IMR-90 (cell line): ENCODE measurements around the gene TFE3. TPM values are rescaled to one million over a fixed set of nuclear protein-coding genes. Genes with fewer than 3 reads are reported as not detected.

Source experiments
- ATAC-seq: fragments of 200-7000 bp; cut with Tn5 transposase; 2 replicates; pipeline ENCODE4 v1.9.1; 2020; ENCODE audit warnings: low read depth, mild to moderate bottlenecking, moderate library complexity
- BruUV-seq: library from RNA; stranded (reverse); fragments of 400-500 nt; replicated peaks from 2 replicates; lab custom pipeline; 2021; lab: Mats Ljungman, UMichigan
- CTCF ChIA-PET: fragments of 300-600 bp; formaldehyde crosslinking; extraction: SDS; loops from one replicate; lab custom pipeline; 2021; ENCODE audit warnings: antibody characterized with exemption; lab: Yijun Ruan, JAX
- POLR2A ChIA-PET: fragments of 300-600 bp; sonication (Branson Sonifier 250); formaldehyde crosslinking; loops from one replicate; lab custom pipeline; 2022; ENCODE audit warnings: antibody characterized with exemption; ENCODE audit not compliant: unreplicated experiment; lab: Charles Lee
- DNase-seq: peaks from one replicate; pipeline ENCODE4 v3.0.0; 2013
- H2AFZ ChIP-seq: replicated peaks from 2 replicates; pipeline ENCODE3; 2013; ENCODE audit warnings: low read length, mild to moderate bottlenecking; ENCODE audit not compliant: poor library complexity
- H2AK5ac ChIP-seq: 2 replicates; pipeline ENCODE4 v1.6.1; 2013; ENCODE audit warnings: low read depth, low read length, inconsistent platforms
- H2AK9ac ChIP-seq: replicated peaks from 2 replicates; pipeline ENCODE3; 2013; ENCODE audit warnings: mild to moderate bottlenecking, low read depth, low read length, moderate library complexity; ENCODE audit not compliant: poor library complexity
- H2BK120ac ChIP-seq: 2 replicates; pipeline ENCODE4 v1.6.1; 2013; ENCODE audit warnings: low read depth, low read length, inconsistent platforms
- H2BK15ac ChIP-seq: 3 replicates; pipeline ENCODE4 v1.6.1; 2013; ENCODE audit warnings: low read depth, low read length, inconsistent platforms
- H2BK20ac ChIP-seq: 2 replicates; pipeline ENCODE4 v1.6.1; 2013; ENCODE audit warnings: low read depth, mild to moderate bottlenecking, inconsistent platforms, low read length, moderate library complexity
- H2BK5ac ChIP-seq: 2 replicates; pipeline ENCODE4 v1.6.1; 2013; ENCODE audit warnings: mild to moderate bottlenecking, low read depth, low read length, inconsistent platforms; ENCODE audit not compliant: poor library complexity, severe bottlenecking
- H3K14ac ChIP-seq: replicated peaks from 2 replicates; pipeline ENCODE4 v1.6.1; 2013; ENCODE audit warnings: low read depth, low read length, inconsistent platforms
- H3K18ac ChIP-seq: 2 replicates; pipeline ENCODE4 v1.6.1; 2013; ENCODE audit warnings: low read depth, low read length, control low read depth
- H3K23ac ChIP-seq: 2 replicates; pipeline ENCODE4 v1.6.1; 2013; ENCODE audit warnings: low read depth, low read length, inconsistent platforms
- H3K27ac ChIP-seq: 2 replicates; pipeline ENCODE4 v1.5.1; 2013; ENCODE audit warnings: mild to moderate bottlenecking, control low read depth, low read length; ENCODE audit not compliant: insufficient read depth
- H3K27me3 ChIP-seq: 2 replicates; pipeline ENCODE4 v1.6.1; 2013; ENCODE audit warnings: low read length; ENCODE audit not compliant: control insufficient read depth, insufficient read depth
- H3K36me3 ChIP-seq: 2 replicates; pipeline ENCODE4 v1.6.1; 2013; ENCODE audit warnings: low read length, mixed read lengths; ENCODE audit not compliant: control insufficient read depth, insufficient read depth
- H3K4ac ChIP-seq: 2 replicates; pipeline ENCODE4 v1.6.1; 2013; ENCODE audit warnings: low read depth, low read length, inconsistent platforms
- H3K4me1 ChIP-seq: 2 replicates; pipeline ENCODE4 v1.6.1; 2013; ENCODE audit warnings: low read length, mixed read lengths; ENCODE audit not compliant: control insufficient read depth, insufficient read depth
- H3K4me2 ChIP-seq: 2 replicates; pipeline ENCODE4 v1.6.1; 2013; ENCODE audit warnings: low read depth, mild to moderate bottlenecking, control low read depth, low read length, moderate library complexity
- H3K4me3 ChIP-seq: 2 replicates; pipeline ENCODE4 v1.5.1; 2013; ENCODE audit warnings: low read depth, mild to moderate bottlenecking, control low read depth, low read length, moderate library complexity; ENCODE audit not compliant: insufficient read depth
- H3K56ac ChIP-seq: 2 replicates; pipeline ENCODE4 v1.6.1; 2013; ENCODE audit warnings: low read length, inconsistent platforms; ENCODE audit not compliant: insufficient read depth; ENCODE audit errors: extremely low read depth
- H3K79me1 ChIP-seq, 2 experiments: 2 replicates each; pipeline ENCODE4 v1.6.1; 2013; ENCODE audit warnings: low read length in 2 of 2, inconsistent platforms in 1 of 2, low read depth in 1 of 2
- H3K9ac ChIP-seq: 2 replicates; pipeline ENCODE4 v1.6.1; 2013; ENCODE audit warnings: low read depth, low read length, control low read depth
- H3K9me1 ChIP-seq: 2 replicates; pipeline ENCODE4 v1.6.1; 2013; ENCODE audit warnings: low read length, inconsistent platforms; ENCODE audit not compliant: insufficient read depth
- H3K9me3 ChIP-seq: 2 replicates; pipeline ENCODE4 v1.6.1; 2013; ENCODE audit warnings: low read length; ENCODE audit not compliant: control insufficient read depth, insufficient read depth
- H4K20me1 ChIP-seq: 2 replicates; pipeline ENCODE4 v1.6.1; 2013; ENCODE audit warnings: low read length, inconsistent platforms; ENCODE audit not compliant: insufficient read depth
- H4K5ac ChIP-seq: 2 replicates; pipeline ENCODE4 v1.6.1; 2013; ENCODE audit warnings: mild to moderate bottlenecking, low read depth, low read length, control low read depth
- H4K8ac ChIP-seq, 2 experiments: 2 replicates each; pipeline ENCODE4 v1.6.1; 2013; ENCODE audit warnings: low read depth in 2 of 2, low read length in 2 of 2, control low read depth in 1 of 2, inconsistent platforms in 1 of 2
- H4K91ac ChIP-seq: 2 replicates; pipeline ENCODE4 v1.6.1; 2013; ENCODE audit warnings: low read depth, low read length, inconsistent platforms; ENCODE audit not compliant: insufficient read depth
- CHD1 ChIP-seq: IDR thresholded peaks from 2 replicates; pipeline ENCODE4 v1.6.1; 2012; ENCODE audit warnings: low read depth, low read length, improper control_type of control experiment
- FOS ChIP-seq: fragments of 150-350 bp; IDR thresholded peaks from 2 replicates; pipeline ENCODE4 v1.6.1; 2016; ENCODE audit warnings: low read depth, low read length
- MXI1 ChIP-seq: IDR thresholded peaks from 2 replicates; pipeline ENCODE4 v1.6.1; 2012; ENCODE audit warnings: low read depth, mild to moderate bottlenecking, low read length, moderate library complexity, borderline replicate concordance
- RCOR1 ChIP-seq: IDR thresholded peaks from 2 replicates; pipeline ENCODE4 v1.6.1; 2012; ENCODE audit warnings: mild to moderate bottlenecking, low read length, improper control_type of control experiment; ENCODE audit not compliant: insufficient replicate concordance
- RFX5 ChIP-seq: IDR thresholded peaks from 2 replicates; pipeline ENCODE4 v1.8.0; 2012; ENCODE audit warnings: low read depth, mild to moderate bottlenecking, low read length, moderate library complexity
- SMC3 ChIP-seq: fragments of 150-350 bp; IDR thresholded peaks from 2 replicates; pipeline ENCODE4 v1.6.1; 2016; ENCODE audit warnings: low read depth, mild to moderate bottlenecking, antibody characterized with exemption, low read length, moderate library complexity
- WGBS, 2 experiments: methylation state at CpG; one replicate each; pipeline versions ENCODE4 v1.1.5 to v1.1.7; 2013; ENCODE audit warnings: missing lambda C conversion rate in 2 of 2; ENCODE audit not compliant: insufficient read length in 1 of 2; ENCODE audit errors: extremely low coverage in 2 of 2; 5-methylcytosine and 5-hydroxymethylcytosine counted together
- dilution Hi-C: fragments of 300-500 bp; cut with HindIII; formaldehyde crosslinking; loops from one replicate; pipeline ENCODE4 v1.14.3; 2018; ENCODE audit warnings: low sequenced_read_pairs; ENCODE audit not compliant: unreplicated experiment
- in situ Hi-C: fragments of 300-500 bp; cut with MboI; formaldehyde crosslinking; loops from 3 replicates; pipeline ENCODE4 v1.14.3; 2019; ENCODE audit warnings: low sequenced_read_pairs, inconsistent platforms, mixed read lengths
- intact Hi-C: fragments of 100-400 bp; cut with micrococcal nuclease; formaldehyde crosslinking; loops from 2 replicates; pipeline ENCODE4 v1.10.0; 2022
- polyA plus RNA-seq, 3 experiments: library from polyadenylated mRNA; depleted of rRNA; stranded (reverse); fragments of >200 nt; gene quantifications; 2 replicates each; pipeline ENCODE4 v1.2.3, GENCODE V29; 2012; ENCODE audit warnings: low replicate concordance in 1 of 3
- total RNA-seq: library from RNA; depleted of rRNA; stranded (reverse); fragments of >200 nt; gene quantifications from 2 replicates; pipeline ENCODE4 v1.2.3, GENCODE V29; 2012

Gene TFE3
- total and polyA plus RNA-seq, 2 of the 4 experiments (the other 2 are of a cell fraction), result 24.4 to 40.5 TPM

DNA sequence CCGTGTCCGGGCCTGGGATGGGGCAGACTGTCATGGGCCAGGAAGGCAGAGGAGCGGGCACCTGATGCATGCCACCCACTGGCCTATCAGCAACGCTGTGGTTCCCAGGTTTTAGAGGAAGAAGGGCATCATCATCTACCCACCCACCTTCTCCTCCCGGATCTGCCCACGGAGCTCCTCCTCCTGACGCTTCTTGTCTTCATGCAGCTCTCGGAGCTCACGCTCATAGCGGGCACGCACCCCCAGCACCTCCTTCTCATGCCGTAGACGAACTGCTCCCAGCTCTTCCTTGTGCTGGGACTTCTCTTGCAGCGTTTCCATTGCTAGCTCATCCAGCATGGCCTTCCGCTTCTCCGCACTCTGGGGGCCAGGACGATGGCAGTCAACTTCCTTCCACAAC, 60.1 kb downstream of the TFE3 start:
- no TSS peak for BruUV-seq
- POLR2A ChIA-PET, result no interaction called here

More for the DNA sequence above, 60.1 kb downstream of the TFE3 start:
- no peaks in the 10 kb centered on the region for H3K27me3 ChIP-seq
- H2AFZ ChIP-seq, result no peak overlapping the region
- no peak overlapping the region for H3K4ac ChIP-seq
- intact Hi-C loops (no loop called here), dilution Hi-C loops (no loop called here), in situ Hi-C loops (no loop called here)
- H3K9me3 ChIP-seq, result peaks cover 4% of the 10 kb centered on the region; the same call in 1 of the 2 replicates
- no peak overlapping the region for H4K8ac ChIP-seq
- H2BK15ac ChIP-seq, result no peak overlapping the region
- H3K23ac ChIP-seq, result no peak overlapping the region
- WGBS, 2 experiments, result 74% methylated on average over 9 of the region's 17 CpGs; no CpG with 5 or more reads in 1 of the 2 experiments
- H4K91ac ChIP-seq, result no peak overlapping the region
- ATAC-seq (no peak), DNase-seq (no peak)
- H3K4me3 ChIP-seq, result no peak overlapping the region
- CTCF ChIA-PET, result no interaction called here
- no peak overlapping the region for H3K56ac ChIP-seq
- H3K4me2 ChIP-seq, result no peak overlapping the region
- H3K27ac ChIP-seq, result no peak overlapping the region
- H2BK20ac ChIP-seq, result no peak overlapping the region
- H3K36me3 ChIP-seq, result peaks cover 26% of the 10 kb centered on the region
- no peaks in the 10 kb centered on the region for H4K20me1 ChIP-seq
- TF ChIP-seq MXI1, result no peak
- no peak for TF ChIP-seq SMC3
- no peak for TF ChIP-seq CHD1
- no peak for TF ChIP-seq FOS
- TF ChIP-seq RCOR1, result no peak
- TF ChIP-seq RFX5, result no peak
- no peak overlapping the region for H3K18ac ChIP-seq
- H3K14ac ChIP-seq, result no peak overlapping the region
- no peak overlapping the region for H2AK5ac ChIP-seq
- no peak overlapping the region for H2BK5ac ChIP-seq
- H3K9ac ChIP-seq, result no peak overlapping the region
- H3K9me1 ChIP-seq, result no peaks in the 10 kb centered on the region
- H2AK9ac ChIP-seq, result no peak overlapping the region
- no peaks in the 10 kb centered on the region for H3K4me1 ChIP-seq
- H2BK120ac ChIP-seq, result no peak overlapping the region
- H4K5ac ChIP-seq, result no peak overlapping the region
- no peaks in the 10 kb centered on the region for H3K79me1 ChIP-seq
